ENCODE data around the gene UBE2E2. TPM values are rescaled to one million over a fixed set of nuclear protein-coding genes. Genes with fewer than 3 reads are reported as not detected.
"Not testable (repeated sequence)": the region's sequence is repeated elsewhere in the genome, so short reads cannot be mapped to it uniquely, and the experiment has no call there.

UBE2E2 gene
- total RNA-seq, 1 donor: 41.5 TPM

DNA sequence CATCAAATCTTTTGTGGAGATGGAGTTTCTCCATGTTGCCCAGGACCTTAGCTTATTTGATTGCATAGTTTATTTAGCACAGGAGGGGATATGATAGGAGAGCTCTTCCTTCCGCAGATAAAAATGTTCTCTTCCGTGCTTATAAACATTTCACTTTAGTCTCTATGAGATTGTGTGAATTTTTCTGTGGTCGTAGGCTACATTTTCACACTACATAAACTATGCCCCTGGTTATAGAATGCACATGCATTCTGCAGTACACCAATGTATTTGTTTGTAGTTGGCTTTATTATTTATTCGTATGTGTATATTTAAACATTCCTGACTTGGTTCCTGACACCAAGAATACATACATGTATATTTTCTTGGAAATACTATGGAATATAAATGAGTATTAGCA, 139.2 kb downstream of the UBE2E2 start:
- DNase-seq (ENCODE audit: low read depth): no peak
- no peak overlapping the region for H3K4me3 ChIP-seq (ENCODE audit: low read depth, low read length)
- TF ChIP-seq, protein P1, sequence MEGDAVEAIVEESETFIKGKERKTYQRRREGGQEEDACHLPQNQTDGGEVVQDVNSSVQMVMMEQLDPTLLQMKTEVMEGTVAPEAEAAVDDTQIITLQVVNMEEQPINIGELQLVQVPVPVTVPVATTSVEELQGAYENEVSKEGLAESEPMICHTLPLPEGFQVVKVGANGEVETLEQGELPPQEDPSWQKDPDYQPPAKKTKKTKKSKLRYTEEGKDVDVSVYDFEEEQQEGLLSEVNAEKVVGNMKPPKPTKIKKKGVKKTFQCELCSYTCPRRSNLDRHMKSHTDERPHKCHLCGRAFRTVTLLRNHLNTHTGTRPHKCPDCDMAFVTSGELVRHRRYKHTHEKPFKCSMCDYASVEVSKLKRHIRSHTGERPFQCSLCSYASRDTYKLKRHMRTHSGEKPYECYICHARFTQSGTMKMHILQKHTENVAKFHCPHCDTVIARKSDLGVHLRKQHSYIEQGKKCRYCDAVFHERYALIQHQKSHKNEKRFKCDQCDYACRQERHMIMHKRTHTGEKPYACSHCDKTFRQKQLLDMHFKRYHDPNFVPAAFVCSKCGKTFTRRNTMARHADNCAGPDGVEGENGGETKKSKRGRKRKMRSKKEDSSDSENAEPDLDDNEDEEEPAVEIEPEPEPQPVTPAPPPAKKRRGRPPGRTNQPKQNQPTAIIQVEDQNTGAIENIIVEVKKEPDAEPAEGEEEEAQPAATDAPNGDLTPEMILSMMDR (IDR thresholded peaks at IDR 0.05; ENCODE audit: insufficient read depth, low read depth, low read length): no peak

DNA sequence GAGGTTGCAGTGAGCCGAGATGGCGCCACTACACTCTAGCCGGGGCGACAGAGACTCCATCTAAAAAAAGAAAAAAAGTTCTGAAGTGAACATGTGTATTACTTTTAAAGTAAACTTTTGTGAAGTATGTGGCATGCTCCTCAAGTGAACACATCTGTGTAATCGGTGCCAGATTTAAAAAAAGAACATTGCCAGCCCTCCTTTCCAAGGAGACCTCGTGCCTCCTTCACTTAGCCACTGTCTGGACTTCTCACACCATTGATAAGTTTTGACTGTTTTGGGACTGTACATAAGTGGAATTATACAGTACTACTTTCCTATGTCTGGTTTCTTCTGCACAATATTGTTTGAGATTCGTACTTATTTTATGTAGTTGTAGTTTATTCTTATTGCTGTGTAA, 140.4 kb downstream of the UBE2E2 start:
- TF ChIP-seq, protein P1 (IDR thresholded peaks at IDR 0.05; ENCODE audit: insufficient read depth, low read depth, low read length): no peak
- no peak overlapping the region for H3K4me3 ChIP-seq (ENCODE audit: low read depth, low read length)
- DNase-seq (ENCODE audit: low read depth): no peak

DNA sequence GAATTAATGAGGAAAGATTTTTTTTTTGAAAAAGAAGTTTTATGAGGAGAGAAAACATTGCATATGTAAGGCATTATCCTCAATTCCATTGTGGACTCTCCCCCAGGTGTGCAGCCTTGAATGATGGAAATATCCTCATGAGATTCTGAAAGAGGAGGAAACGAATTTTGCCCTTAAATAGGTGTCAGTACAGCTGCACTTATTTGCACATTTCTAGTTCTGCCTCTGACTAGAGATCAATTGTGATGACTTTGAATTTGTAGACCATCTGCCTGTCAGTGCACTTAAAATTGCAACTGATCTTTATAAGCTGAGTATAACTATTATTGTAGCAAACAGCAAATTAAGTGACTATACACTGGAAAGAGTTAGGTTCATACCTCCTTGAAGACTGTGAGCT, 141.8 kb downstream of the UBE2E2 start:
- DNase-seq (ENCODE audit: low read depth): no peak
- TF ChIP-seq, protein P1 (IDR thresholded peaks at IDR 0.05; ENCODE audit: insufficient read depth, low read depth, low read length): no peak
- no peak overlapping the region for H3K4me3 ChIP-seq (ENCODE audit: low read depth, low read length)

DNA sequence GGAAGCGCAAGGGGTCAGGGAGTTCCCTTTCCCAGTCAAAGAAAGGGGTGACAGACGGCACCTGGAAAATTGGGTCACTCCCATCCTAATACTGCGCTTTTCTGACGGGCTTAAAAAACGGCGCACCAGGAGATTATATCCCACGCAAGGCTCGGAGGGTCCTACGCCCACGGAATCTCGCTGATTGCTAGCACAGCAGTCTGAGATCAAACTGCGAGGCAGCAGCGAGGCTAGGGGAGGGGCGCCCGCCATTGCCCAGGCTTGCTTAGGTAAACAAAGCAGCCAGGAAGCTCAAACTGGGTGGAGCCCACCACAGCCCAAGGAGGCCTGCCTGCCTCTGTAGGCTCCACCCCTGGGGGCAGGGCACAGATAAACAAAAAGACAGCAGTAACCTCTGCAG, 146.3 kb downstream of the UBE2E2 start:
- not testable (repeated sequence) for DNase-seq (ENCODE audit: low read depth); H3K4me3 ChIP-seq (ENCODE audit: low read depth, low read length)

DNA sequence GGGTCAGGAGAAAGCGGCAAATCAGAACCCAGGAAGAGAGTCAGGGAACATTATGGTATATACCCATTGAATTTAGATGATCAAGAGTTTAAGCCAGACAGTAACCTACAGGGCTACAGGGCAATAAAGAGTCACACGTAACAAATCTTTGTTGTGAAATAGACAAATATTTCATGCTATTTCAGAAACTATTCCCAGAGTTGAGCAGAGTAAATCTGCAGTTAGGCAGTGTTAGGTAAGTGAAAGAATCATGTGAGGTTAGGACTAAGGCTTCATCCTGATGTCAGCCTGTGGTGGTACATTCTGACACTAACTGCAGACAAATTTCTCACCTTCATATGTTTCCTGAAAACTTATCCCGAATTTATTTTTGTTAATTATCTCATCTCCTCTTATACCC, 153.0 kb downstream of the UBE2E2 start:
- TF ChIP-seq, protein P1 (IDR thresholded peaks at IDR 0.05; ENCODE audit: insufficient read depth, low read depth, low read length): no peak
- DNase-seq (ENCODE audit: low read depth): no peak
- H3K4me3 ChIP-seq (ENCODE audit: low read depth, low read length): no peak overlapping the region

- TF ChIP-seq, protein P1 (IDR thresholded peaks at IDR 0.05; ENCODE audit: insufficient read depth, low read depth, low read length): no peak
- DNase-seq (ENCODE audit: low read depth): no peak
- H3K4me3 ChIP-seq (ENCODE audit: low read depth, low read length): no peak overlapping the region
These were observed 153.8 kb downstream of the UBE2E2 start for GRCh38 chr3:23356923-23357322.

GRCh38 chr3:23359116-23359515, 156.0 kb downstream of the UBE2E2 start:
- DNase-seq (ENCODE audit: low read depth): no peak
- TF ChIP-seq, protein P1 (IDR thresholded peaks at IDR 0.05; ENCODE audit: insufficient read depth, low read depth, low read length): no peak

More at GRCh38 chr3:23359116-23359515, 156.0 kb downstream of the UBE2E2 start:
- H3K4me3 ChIP-seq (ENCODE audit: low read depth, low read length): no peak overlapping the region

Measured in fibroblast of villous mesenchyme (primary cell).